Measurements from ENCODE around the gene LCOR.
"Not testable (repeated sequence)": the region's sequence is repeated elsewhere in the genome, so short reads cannot be mapped to it uniquely, and the experiment has no call there.

DNA sequence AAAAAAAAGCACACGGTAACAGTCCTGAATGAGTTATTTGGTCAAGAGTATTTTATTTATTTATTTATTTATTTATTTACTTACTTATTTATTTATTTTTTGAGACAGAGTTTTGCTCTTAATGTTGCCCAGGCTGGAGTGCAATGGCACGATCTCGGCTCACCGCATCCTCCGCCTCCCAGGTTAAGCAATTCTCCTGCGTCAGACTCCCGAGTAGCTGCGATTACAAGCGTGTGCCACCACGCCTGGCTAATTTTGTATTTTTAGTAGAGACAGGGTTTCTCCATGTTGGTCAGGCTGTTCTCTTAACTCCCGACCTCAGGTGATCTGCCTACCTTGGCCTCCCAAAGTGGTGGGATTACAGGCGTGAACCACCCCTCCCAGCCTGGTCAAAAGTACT is 15.3 kb downstream of the LCOR start:
- TF ChIP-seq, protein P1, sequence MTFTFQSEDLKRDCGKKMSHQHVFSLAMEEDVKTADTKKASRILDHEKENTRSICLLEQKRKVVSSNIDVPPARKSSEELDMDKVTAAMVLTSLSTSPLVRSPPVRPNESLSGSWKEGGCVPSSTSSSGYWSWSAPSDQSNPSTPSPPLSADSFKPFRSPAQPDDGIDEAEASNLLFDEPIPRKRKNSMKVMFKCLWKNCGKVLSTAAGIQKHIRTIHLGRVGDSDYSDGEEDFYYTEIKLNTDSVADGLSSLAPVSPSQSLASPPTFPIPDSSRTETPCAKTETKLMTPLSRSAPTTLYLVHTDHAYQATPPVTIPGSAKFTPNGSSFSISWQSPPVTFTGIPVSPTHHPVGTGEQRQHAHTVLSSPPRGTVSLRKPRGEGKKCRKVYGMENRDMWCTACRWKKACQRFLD (CRISPR knock-in tag; IDR thresholded peaks at IDR 0.05; ENCODE audit: borderline replicate concordance) = not testable (repeated sequence)
- not testable (repeated sequence) for TF ChIP-seq CEBPB (IDR thresholded peaks at IDR 0.05; ENCODE audit: borderline replicate concordance, low read depth, low read length); BHLHE40 (IDR thresholded peaks at IDR 0.05; ENCODE audit: low read length); ZNF83 (CRISPR knock-in tag; IDR thresholded peaks at IDR 0.05; ENCODE audit: borderline replicate concordance); ZFX (CRISPR knock-in tag; IDR thresholded peaks at IDR 0.05; ENCODE audit: low read depth); RAD21 (CRISPR knock-in tag; IDR thresholded peaks at IDR 0.05); TCF7 (IDR thresholded peaks at IDR 0.05; ENCODE audit: low read depth)
- TF ChIP-seq, protein P2, sequence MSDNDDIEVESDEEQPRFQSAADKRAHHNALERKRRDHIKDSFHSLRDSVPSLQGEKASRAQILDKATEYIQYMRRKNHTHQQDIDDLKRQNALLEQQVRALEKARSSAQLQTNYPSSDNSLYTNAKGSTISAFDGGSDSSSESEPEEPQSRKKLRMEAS (IDR thresholded peaks at IDR 0.05) = not testable (repeated sequence)
- TF ChIP-seq, protein P3, sequence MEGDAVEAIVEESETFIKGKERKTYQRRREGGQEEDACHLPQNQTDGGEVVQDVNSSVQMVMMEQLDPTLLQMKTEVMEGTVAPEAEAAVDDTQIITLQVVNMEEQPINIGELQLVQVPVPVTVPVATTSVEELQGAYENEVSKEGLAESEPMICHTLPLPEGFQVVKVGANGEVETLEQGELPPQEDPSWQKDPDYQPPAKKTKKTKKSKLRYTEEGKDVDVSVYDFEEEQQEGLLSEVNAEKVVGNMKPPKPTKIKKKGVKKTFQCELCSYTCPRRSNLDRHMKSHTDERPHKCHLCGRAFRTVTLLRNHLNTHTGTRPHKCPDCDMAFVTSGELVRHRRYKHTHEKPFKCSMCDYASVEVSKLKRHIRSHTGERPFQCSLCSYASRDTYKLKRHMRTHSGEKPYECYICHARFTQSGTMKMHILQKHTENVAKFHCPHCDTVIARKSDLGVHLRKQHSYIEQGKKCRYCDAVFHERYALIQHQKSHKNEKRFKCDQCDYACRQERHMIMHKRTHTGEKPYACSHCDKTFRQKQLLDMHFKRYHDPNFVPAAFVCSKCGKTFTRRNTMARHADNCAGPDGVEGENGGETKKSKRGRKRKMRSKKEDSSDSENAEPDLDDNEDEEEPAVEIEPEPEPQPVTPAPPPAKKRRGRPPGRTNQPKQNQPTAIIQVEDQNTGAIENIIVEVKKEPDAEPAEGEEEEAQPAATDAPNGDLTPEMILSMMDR (CRISPR knock-in tag; IDR thresholded peaks at IDR 0.05) = not testable (repeated sequence)
